GM21528 (cell line): ENCODE data around the gene PARD6B.
"Not testable (repeated sequence)": the region's sequence is repeated elsewhere in the genome, so short reads cannot be mapped to it uniquely, and the experiment has no call there.

Experiments
- ATAC-seq: cut with Tn5 transposase; IDR thresholded peaks from one replicate; pipeline ENCODE4 v1.9.1; 2021; ENCODE audit warnings: mild to moderate bottlenecking, moderate library complexity; ENCODE audit not compliant: unreplicated experiment, low FRiP score

PARD6B gene, protein sequence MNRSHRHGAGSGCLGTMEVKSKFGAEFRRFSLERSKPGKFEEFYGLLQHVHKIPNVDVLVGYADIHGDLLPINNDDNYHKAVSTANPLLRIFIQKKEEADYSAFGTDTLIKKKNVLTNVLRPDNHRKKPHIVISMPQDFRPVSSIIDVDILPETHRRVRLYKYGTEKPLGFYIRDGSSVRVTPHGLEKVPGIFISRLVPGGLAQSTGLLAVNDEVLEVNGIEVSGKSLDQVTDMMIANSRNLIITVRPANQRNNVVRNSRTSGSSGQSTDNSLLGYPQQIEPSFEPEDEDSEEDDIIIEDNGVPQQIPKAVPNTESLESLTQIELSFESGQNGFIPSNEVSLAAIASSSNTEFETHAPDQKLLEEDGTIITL

DNA sequence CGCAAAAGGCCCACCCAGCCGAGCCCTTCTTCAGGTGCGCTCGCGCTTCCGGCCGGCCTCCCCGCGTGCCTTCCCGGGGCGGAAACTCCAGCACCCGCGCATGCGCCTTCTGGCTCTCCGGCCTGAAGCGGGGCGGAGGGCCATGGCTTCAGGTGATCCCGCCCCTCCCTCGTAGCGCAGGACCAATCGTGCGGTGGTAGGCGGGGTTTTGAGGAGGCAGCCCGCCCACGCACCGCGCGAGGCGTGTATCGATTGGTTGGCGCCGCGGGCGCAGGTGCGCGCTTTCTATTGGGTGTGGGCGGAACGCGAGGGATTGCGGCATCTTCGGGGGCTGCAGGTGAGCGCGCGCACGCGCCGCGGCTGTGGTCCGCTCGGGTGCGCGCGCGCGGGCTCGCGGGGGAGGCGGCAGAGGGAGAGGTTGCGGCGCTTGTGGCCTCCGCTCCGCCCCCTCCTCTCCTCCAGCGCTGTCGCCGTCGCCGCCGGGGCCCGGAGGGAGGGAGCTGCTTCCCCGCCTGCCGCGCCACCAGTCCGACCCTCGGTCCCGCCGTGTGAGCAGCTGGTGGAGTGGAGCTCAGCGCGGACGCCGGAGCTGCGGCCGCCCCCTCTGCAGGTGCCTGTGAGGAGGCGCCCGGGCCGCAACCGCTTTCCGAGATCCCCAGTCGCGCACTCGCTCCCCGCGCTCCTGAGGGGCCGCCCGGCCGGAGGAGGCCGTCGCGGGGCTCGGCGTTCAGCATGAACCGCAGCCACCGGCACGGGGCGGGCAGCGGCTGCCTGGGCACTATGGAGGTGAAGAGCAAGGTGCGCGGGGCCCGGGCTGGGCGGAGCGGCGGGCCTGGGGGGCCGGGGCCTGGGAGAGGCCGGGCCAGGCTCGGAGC lies at the start of gene PARD6B:
Gene PARD6B, plus strand, starts transcription at position 526 of the 875 bp plus-strand sequence. Its CDS starts 207 bp downstream, at position 733.
- peak; percentile 87 for ATAC-seq

DNA sequence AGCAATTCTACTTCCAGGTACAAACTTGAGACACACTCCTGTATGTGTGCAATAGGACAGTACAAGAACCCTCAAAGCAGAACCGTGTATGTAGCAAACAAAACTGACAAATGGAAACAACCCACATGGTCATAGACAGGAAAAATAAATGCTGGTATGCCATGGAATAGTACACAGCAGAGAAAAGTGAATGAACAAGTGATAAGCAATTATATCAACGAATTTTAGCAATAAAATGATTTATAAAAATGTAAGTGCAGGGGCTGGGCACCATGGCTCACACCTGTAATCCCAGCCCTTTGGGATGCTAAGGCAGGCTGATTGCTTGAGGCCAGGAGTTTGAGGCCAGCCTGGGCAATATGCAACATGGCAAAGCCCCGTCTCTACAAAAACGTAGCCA lies 49.3 kb upstream of the PARD6B start:
- ATAC-seq: no peak

DNA sequence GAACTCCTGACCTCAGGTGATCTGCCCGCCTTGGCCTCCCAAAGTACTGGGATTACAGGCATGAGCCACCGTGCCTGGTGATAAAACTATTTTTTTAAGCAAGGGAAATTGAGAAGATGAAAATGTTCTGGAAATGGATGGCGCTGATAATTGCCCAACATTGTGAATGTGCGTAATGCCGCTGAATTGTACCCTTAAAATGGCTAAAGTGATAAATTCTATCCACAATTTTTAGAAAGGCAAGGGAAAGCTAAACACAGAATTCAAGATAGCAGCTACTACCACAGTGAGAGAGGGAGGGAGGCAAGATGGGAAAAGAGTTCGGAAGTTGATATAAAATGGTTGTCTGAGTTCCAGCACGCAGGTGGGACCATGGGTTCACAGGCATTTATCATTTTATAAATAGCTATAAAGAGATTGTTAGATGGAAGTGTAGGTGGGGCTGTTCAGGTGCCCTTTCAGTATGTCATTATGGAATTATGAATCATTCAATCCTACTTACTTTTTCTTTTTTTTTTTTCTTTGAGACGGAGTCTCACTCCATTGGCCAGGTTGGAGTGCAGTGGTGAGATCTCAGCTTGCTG lies 48.3 kb upstream of the PARD6B start:
- ATAC-seq: no peak

DNA sequence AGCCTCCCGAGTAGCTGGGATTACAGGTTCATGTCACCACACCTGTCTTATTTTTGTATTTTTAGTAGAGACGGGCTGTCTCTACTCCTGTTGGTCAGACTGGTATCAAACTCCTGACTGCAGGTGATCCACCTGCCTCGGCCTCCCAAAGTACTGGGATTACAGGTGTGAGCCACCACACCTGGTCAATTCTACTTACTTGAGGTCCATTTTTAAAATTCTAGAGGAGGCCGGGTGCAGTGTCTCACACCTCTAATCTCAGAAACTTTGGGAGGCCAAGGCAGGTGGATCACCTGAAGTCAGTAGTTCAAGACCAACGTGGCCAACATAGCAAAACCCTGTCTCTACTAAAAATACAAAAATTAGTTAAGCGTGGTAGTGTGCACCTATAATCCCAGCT lies 47.8 kb upstream of the PARD6B start:
- no peak for ATAC-seq

DNA sequence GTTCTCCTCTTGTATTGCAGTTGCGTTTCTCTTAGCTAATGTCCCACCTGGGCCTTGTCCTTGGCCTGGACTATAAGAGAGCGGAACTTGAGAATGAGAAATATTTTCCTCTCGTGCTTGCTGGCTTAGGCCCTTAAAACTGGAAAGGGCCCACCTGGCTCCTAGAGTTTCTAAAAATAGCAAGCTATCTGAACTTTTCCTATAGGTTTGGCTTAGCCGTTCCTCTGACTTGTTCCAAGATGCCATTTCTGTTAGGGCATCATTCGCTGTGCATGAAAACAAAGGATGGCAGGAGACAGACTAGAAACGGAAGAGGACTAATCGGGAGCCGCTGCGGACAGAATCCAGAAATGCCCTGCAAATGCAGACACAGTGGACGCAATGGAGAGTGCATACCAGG lies 44.6 kb upstream of the PARD6B start:
- ATAC-seq: no peak

DNA sequence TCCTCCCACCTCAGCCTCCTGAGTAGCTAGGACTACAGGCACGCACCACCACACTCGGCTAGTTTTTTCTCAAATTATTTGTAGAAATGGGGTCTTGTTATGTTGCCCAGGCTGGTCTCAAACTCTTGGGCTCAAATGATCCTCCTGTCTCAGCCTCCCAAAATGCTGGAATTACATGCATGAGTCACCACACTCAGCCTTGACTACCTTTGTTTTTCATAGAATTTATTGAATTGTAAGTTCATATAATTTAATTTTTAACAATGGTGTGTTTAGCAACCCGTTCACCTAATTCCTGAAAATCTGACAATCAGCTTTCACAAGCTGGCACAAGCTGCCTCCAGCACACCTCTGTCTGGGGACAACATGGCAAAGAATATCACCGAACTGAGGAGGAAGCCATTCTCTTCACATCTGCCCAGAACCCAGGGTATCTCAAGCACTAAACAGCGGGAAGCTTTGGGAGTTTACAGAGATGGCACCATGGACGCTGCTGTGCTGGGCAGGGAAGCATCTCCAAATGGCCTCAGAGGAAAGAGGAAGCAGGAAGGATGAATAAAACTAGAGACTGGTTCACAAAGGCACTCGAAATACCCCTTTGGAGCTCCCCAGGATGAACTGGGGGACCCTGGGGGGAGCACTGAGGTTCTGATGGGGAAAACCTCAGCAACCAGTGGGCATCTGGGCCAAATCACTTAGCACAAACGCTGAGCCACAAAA lies 43.0 kb upstream of the PARD6B start:
- no peak for ATAC-seq

DNA sequence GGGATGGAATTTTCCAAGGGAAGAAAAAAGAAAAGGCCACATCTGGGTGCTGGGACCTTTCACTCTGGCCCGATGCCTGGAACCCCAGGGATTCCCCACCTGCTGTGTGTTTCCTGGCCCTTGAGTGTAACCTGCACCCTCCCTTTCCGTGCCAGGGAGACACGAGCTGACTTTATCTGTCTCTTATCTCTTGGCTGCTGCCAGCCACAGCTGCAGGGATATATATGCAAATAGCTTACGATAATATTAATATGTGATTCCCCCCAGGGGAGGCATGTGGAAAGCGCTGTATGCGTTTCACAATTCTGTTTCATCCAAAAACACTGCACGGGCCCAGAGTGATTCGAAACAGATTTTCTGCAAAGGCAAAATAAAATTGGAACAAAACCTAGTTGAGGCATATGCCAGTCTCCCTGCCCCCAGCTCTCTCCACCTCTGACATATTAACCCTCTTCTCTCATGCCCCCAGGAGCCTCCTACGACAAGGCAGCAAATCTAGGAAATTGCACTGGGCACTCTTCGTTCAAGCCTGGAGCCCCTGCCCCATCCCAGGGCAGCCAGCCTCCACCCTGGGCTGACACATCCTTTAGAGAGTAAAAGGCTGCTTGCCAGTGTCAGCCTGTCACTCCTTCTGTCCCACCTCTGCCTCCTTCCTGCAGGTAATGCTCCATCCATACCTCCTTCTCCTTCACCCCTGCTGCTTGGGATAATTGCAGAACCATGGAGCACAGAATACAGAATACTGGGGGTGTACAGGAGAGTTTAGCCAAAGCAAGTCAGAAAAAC lies 41.3 kb upstream of the PARD6B start:
- ATAC-seq: no peak

DNA sequence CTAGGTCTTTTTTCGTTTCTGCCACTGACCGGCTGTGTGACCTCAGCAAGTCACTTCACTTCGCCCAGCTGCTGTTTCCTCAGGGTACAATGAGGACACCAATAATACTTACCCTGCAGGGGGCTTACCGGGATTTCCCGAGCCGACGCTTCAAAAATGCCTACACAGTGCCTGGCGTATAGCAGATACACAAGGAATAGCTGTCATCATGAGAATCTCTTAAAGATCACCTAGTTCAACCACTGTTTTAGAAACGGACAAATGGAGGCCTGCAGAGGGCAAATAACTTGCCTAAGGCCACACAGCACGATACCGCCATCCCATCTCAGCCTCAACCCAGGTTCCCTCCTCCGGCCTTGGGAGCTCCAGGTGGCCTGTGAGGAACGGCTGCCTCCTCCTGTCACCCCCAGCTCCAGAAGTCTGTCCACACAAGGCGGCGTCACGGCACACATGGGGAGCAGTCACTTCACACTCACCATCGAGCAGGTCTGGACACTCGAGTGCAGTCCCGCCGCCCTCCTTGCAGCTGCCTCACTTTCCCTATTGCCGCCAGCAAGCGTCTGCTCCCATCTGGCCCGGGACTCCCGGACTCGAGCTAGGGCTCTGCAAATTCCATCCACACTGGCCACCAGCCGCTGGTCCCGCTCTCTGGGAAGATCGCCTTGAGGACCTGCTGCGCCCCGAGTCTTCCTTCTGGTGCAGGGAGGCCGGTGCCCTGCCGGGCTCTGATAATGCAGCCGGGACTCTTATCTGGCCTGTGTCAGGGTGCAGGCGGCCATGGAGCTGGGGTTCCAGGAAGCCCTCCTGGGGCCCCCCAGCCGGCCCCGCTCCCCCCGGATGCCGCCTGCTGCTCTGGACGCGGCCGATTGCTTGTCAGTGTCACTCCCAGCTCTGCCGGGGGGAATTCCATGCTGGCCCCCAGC lies 40.5 kb upstream of the PARD6B start, which contains the start of gene RIPOR3:
Gene RIPOR3, minus strand, starts transcription at position 893 of the 923 bp plus-strand sequence. Its CDS starts 414 bp downstream, at position 479.
- ATAC-seq: no peak

DNA sequence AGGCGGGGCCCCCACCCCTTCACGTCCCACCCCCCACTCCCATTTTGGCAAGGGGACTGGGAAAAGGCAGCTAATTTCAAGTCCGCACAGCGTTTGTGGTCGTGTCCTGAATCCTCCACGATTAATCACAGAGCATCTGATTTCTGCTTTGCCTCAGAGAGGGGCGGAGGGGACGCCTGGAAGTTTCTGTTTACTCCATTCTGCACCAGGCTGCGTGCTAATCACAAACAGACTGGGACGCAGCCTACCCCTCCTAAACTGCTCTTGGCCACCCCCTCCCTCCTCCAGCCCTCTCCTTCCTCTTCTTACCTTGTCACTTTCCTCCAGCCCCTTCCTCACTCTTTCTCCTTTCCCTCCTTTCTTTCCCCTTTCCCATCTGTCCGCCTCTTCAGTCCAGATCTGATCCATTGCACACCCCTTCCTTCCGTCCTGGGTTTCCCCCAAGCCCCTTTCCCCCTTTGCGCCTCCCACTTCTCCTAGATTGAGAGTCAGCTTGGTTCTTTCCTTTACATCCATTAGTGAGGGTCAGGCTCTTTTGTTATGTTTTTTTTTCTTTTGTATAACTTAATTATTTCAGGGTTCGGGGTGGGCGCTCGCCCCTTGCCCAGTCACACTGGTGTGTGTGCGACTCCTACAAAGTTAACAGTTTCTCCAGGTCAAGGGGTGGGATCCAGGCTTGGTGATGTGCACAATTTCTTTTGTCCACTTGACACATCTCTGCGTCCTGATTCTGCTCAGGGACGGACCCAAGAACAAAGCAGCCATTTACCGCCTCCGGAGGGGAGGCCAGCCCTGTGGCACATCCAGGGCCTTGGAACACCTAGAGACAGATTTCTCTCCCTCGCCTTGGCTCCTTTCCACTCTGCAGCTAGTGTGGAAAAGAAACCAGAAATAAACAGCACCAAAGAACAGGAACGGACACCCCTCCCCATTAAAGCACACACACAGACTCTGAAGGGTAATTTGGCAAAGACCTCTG lies 39.5 kb upstream of the PARD6B start:
- no peak for ATAC-seq

DNA sequence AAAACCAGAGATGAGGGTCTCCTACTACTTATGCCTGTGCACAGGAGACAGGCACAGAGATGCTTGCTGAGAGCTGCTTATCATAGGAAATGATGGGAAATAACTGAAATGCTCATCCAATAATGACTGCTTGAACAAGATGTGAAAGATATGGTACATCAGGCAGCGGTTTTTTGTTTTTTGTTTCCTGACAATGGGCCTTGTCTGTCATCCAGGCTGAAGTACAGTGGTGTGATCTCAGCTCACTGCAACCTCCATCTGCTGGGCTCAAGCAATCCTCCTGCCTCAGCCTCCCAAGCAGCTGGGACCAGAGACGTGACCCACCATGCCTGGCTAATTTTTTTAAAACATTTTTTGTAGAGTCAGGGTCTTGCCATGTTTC lies 38.8 kb upstream of the PARD6B start:
- no peak for ATAC-seq

DNA sequence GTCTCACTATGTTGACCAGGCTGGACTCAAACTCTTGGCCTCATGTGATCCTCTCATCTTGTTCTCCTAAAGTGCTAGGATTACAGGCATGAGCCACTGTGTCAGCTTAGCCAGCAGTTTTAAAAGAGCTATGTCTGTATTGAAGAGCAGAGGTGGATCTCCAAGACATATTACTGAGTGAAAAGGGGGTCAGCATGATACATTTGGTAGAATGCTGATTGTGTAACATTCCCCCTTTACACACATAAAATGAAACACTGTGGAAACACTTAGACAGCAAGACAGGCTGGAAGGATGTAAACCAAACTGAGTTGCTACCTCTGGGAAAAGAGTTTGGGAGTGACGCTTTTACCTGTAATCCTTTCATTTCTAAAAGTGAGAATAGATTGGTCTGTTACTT lies 38.4 kb upstream of the PARD6B start:
- ATAC-seq: no peak

DNA sequence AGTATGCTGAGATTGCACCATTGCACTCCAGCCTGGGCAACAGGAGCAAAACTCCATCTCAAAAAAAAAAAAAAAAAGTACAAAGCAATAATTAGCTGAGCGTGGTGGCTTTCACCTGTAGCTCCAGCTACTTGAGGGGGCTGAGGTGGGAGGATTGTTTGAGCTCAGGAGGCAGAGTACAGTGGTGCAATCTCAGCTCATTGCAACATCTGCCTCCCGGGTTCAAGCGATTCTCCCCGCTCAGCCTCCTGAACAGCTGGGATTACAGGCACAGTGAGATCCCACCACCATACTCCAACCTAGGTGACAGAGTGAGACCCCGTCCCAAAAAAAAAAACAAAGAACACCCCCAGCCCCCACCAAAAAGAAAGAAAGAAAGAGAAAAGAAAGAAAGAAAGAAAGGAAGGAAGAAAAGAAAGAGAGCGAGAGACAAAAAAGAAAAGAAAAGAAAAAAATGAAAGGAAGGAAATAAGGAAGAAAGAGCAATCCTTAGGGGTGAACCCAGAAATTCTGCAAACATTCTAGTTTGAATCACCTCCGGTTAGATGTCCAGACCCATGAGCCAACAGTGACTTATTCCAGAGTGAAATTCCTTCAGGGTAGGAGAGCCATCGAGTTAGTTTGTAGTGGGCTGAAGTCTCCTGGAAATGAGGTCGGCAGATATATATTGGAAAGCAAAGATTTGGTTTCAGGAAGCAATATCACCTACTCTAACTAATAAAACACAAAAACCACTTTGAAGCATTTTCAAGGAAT lies 36.8 kb upstream of the PARD6B start:
- no peak for ATAC-seq

DNA sequence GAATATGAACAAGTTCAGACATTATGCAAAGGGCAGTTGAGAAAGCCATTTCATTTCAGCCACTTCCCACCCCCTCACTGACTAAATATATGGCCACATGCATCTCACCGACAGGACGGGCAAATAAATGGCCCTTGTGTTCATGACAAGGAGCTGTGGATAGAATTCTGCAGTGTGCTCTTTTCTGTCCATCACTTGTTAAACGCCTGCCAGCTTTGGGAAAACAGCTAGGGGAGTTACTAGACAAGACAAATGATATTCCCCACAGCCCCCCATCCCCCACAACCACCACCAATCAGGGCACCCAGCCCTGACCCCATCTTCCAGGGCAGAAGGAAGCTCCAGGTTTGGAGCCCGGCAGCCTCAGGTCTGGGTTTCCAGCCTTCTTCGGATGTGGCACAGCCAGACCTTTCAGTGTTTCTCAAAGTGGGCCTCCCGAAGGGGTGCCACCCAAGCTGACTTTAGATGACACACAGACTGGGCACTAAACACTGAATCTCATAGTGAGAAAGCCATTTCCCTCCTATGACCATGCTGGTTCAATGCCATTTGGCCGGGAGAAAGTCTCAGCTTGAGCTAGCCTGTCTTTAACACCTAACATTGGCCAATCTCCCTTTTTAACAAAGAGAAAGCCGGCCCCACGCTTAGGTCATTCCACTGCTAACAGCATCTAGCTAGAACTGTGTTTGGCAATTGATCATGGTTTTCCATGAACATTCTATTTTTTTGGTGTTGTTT lies 36.1 kb upstream of the PARD6B start:
- no peak for ATAC-seq

DNA sequence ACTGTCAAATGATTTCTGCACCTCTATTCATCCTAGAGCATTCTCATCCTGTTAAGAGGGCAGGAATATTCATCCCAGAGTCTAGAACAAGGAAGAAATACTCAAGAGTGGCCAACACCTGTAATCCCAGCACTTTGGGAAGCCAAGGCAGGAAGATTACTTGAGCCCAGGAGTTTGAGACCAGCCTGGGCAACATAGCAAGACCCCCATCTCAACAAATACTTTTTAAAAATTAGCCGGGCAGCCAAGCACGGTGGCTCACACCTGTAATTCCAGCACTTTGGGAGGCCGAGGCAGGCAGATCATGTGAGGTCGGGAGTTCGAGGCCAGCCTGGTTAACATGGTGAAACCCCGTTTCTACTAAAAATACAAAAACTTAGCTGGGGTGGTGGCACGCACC lies 33.1 kb upstream of the PARD6B start:
- not testable (repeated sequence) for ATAC-seq

DNA sequence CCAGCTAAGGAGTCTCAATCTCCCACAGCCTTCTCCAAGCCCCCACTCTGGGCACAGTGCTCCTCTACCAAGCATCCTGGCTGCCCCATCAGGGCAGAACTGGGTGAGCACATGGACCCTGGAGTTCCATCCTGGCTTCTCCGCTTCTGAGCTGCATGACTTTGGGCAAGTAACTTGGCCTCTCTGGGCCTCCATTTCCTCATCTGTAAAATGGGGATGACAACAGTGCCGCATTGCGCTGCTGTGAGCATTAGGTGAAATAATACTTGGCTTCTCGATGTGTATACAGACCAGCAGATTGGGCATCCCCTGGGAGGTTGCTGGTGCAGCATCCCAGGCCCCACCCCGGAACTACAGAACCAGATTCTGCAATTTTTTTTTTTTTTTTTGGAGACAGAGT lies 31.7 kb upstream of the PARD6B start:
- ATAC-seq: no peak
